ENCODE data around the gene ZNF789.
"Not testable (repeated sequence)": the region's sequence is repeated elsewhere in the genome, so short reads cannot be mapped to it uniquely, and the experiment has no call there.

The ZNF789 gene

DNA sequence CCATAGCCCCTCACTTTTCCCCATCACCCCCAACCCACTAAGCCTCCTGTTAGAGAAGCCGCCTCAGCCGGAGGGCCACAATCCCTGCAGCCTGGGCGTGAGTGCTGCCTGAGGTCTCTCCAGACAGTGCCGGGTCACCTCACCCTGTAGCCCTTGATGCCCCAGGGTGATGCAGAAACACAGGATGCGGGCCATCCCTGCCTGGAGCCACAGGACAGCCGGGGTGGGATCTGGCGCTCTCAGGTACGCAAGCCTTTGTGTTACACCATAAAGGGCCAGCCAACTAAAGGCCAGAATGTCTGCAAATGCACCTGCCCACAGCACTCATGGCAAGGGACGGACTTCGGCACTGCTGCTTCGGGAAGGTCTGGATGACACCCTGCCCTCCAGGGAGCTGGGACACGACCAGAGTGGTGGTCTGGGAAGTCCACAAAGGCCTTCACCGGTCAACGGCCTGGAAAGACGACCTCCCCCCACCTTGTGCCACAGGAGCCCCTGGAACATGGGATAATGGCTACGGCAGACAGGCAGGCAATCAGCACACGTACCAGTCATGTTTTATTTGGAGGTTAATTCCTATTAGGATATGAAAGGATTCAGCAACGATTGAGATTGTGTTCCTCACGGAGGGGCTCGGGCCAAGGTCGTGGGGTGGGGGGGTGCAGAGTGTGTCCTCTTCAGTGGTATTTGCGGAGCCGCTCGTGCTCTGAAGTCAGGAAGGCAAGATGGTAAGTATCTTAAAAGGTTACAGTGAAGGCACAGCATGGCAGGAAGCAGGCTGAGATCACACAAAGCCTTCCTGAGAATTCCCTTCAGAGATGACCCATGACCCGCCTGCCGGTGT, 14.8 kb upstream of the ZNF789 start:
- DNase-seq (ENCODE audit: low read depth in 2 of 2, low spot score in 1 of 2), result no peak

DNA sequence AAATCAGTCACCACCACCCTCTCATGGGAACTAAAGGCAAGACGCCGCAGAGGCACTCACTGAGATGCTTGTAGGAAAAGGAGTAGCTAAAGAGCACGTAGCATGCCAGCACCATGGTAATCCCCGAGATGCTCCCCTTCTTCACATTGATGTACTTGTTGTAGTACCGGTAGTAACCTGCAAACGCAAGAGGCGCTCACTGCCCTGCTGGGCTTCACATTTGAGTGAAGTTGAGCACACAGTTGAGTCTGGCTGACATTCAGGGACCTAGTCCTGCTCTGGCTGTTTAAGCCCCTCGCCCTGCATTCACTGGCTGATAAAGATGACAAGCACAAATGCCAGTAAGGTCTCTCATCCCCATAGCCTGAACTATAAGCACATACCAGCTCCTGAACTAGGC, 13.6 kb upstream of the ZNF789 start:
- no peak for DNase-seq (ENCODE audit: low read depth in 2 of 2, low spot score in 1 of 2)

DNA sequence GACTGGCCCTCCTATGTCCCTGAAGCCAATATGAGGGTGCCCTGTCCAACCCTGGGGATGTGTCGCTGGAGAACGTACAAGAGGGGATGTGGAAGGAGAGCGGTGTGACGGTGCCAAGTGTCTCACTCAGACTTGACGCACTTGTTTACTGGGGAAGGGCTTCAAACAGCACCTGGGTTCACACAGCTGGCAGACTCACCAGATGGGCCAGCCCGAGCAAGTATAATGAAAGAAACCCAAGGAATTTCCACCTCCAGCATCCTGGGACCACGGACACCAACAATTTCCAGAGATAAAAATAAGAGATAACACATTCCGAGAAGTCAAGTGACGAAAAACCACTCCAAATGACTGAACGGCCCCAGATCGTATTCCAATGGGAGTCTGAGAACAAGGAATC, 12.0 kb upstream of the ZNF789 start:
- no peak for DNase-seq (ENCODE audit: low read depth in 2 of 2, low spot score in 1 of 2)

DNA sequence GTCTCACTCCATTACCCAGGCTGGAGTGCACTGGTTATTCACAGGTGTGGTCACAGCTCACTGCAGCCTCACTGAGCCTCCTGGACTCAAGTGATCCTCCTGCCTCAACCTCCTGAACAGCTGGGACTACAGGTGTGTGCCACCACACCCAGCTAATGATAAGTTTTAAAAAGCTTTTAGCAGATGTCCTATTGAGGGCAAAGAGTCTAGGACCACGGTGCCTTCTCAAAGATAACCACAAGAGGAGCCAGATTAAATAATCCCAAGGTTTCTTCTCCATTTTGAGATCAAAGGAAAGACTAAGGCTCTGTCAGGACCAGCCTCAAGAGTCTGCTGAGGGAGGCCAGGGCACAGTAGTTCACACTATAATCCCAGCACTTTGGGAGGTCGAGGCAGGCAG, 11.5 kb upstream of the ZNF789 start:
- DNase-seq (ENCODE audit: low read depth in 2 of 2, low spot score in 1 of 2), result no peak

DNA sequence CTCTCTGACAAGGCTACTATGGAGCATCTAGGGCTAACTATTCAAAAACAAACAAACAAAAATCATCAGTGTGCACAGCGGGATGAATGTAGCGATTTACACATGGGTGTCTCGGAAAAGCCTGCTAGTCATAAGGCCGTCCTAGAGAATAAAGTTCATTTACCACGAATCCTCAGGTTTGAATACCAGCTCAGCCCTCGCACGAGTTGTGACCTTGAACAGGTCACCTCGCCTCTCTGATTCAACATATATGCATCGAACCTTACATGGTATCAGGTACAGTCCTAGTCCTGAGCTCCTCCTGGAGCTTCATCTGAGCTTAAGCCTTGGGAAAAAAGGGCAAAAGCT, 7.3 kb upstream of the ZNF789 start:
- DNase-seq (ENCODE audit: low read depth in 2 of 2, low spot score in 1 of 2), result no peak

DNA sequence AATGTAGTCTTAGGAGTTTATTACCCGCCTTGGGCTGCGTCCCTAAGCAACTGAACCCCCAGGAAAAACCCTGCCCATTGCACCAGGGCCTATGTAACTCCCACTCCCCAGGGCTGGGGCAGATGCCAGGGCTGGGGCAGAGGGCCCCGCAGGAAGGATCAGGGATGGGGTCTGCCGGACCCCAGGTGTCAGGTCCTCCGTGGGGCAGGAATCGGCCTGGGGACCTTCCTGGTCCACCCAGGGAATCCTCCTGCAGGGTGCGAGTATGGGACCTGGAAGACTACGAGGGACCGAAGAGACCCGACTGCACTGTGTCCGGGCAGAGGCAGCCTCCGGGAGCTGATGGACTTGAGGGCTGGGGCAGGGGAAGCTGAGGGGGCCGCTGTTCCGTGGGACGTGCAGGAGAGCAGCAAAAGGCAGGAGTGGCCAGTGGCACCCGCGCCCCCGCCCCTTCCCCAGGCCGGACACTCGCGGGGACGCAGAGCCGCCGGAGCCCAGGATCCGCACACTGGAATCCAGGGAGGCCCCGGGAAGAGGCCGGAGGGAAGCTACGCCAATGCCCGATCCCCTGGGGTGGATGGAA, 4.3 kb upstream of the ZNF789 start:
- DNase-seq (ENCODE audit: low read depth in 2 of 2, low spot score in 1 of 2), result no peak

DNA sequence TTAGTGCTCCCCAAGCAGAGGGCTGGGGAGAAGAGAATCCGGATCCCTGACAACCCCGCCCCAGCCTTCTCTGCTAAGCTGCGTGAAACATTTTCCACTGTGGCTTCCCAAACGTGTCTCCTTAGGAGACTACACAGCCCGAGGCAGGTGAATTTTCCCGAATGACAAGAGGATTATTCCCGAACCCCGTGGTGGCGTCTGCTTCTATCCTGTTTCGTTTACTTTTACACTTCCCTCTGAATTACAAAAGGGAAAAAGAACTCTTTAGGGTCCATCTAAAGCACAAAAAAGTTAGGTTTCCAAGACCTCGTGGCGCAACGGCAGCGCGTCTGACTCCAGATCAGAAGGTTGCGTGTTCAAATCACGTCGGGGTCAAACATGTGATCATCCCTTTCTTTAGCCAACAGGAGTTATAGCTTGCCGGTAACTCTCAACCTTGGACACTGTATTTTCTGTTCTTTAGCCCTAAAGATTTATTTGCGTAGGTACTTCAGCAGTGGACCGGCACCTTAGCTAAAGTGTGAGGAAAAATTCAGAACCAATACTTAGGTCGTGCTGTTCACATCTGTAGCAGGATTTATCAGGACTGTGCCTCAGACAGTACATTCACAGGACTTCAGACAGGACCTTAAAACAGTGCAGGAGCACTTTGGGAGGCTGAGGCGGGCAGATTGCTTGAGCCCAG, 3.2 kb upstream of the ZNF789 start:
- DNase-seq (ENCODE audit: low read depth in 2 of 2, low spot score in 1 of 2), result no peak

DNA sequence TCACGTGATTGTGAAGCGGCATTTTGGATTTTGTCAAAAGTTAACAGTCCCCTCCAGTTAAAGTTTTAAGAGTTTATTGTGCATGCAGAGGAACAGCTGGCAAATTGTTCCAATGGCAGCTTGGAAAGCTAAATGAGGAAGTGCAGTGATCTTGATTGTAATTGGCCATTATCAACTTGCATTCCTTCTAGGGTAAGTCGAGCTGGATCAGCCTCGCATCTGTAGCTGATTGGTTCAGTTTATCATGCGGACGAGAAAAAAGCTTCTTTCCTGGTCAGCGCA, 566 bp downstream of the ZNF789 start:
- DNase-seq (ENCODE audit: low read depth in 2 of 2, low spot score in 1 of 2), result no peak

DNA sequence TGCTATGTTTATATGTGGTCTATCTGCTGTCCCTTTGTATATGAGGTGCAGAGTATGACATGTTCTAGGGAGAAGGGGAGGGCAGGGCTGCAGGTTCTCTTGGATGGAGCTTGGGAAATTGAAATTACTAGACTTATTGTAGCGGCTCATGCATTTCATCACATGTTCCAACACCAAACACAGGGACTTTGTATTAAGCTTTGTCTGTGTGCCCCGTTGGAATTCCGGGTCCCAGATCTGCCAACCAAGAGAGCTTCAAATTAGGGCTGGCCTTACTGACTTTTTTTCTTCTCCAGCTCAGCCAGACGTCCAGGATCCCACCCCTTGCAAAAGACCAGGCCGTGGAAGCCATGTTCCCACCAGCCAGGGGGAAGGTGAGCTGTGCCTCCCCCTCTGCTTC, 3.4 kb downstream of the ZNF789 start:
- no peak for DNase-seq (ENCODE audit: low read depth in 2 of 2, low spot score in 1 of 2)

DNA sequence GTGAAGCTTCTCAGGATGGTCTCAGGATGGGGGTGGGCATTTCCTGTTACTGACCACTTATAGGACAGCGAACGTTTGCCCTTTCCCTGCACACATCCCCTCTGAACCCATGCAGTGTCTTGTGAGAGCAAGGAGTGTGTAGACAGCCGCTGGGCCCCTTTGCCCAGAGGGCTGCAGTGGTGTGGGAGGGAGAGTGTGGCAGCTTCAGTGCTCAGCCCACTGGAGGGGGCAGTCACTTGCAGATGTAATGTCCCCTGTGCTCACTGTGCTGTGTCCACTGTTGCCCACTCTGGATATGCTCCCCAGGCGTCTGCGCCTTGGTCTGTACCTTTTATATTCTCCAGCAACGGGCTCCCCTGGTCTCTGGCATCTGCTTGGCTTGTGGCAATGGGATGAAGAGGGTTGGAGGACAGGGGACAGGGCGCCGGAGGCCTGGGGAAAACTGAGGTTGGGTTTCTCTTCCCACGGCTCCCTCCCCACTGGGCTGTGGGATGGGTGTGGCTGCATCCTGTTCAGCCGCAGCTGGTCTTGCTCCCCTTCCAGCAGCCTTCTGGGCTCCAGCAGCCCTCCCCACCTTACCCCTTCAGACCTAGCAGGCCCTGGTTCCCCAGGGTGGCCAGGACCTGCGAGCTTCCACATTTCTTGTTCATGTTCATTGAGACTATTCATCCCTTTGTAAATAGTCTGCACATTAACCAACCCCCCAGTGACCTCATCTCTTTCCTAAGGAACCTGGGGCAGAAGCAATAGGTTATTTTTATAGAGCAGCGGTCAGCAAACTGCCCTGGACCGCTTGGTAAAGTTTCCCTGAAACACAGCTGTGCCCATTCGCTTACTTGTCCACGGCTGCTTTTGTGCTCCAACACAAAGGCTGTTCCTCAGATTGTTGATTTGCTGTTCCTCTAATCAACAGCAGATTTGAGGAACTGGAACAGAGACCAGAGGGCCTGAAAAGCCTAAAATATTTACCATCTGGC, 6.1 kb downstream of the ZNF789 start:
- DNase-seq (ENCODE audit: low read depth in 2 of 2, low spot score in 1 of 2), result no peak

DNA sequence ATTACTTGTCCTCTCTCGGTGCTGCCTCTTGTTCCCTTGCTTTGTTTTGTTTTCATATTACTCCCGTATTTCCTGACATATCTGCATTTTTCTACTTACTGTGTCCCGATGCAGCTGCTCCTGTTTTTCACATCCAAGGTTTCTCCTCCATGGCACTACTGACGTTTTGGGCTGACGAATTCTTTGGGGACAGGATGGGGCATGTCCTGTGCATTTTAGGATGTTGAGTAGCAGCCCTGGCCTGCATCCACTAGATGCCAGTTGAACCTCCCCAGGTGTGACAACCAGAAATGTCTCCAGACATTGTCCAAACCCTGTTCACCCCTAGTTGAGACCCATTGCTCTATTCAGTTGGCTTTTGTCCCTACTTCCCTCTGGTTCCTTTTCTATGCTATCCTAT, 12.4 kb downstream of the ZNF789 start:
- DNase-seq (ENCODE audit: low read depth in 2 of 2, low spot score in 1 of 2), result no peak

DNA sequence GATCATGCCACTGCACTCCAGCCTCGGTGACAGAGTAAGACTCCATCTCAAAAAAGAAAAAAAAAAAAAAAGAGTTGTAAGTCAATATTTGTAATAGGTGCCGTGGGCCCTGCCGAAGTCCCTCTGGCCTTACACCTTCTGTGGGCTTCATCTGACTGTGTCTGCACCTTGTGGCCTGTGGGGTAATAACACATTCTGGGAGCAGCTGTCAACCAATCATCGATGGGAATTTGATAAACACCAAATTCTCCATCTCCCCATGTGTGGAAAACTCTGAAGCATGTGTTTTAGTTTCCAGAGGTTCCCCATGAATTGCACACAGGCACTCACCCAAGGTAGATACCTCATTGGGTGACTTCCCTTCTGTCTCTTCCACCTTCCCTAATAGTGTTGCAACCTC, 16.5 kb downstream of the ZNF789 start:
- no peak for DNase-seq (ENCODE audit: low read depth in 2 of 2, low spot score in 1 of 2)

DNA sequence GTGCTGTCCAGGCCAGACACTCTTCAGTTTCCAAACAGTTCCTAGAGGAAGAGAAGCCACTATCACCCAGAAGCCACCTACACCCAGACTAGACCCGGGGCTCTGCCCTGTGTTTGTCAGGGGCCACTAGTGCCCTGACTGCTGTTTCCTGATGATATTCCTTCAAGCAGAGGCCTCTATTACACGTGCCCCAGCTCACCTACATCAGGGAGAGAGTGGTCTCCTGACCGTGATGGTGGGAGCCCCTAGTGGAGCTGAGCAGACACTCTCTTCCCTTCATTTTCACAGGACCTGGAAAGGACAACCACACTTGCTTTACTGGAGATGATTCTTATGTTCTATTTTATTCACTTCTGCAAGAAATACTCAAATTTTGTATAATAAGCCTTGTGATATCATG, 18.2 kb downstream of the ZNF789 start:
- DNase-seq (ENCODE audit: low read depth in 2 of 2, low spot score in 1 of 2), result no peak

DNA sequence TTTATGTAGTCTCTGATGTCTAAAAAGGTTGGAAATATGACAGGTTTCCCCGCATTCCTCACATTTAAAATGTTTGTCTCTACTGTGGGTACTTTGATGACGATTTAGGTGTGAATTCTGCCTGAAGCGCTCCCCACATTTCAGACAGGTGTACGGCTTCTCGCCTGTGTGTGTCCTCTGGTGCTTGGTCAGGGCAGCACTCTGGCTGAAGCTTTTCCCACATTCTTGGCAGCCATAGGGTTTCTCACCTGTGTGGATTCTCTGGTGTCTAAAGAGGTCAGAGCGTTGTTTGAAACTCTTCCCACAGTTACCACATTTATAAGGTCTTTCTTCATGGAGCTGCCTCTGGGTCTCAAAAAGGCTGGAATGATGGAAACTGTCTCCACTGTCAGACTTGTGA, 21.1 kb downstream of the ZNF789 start:
- DNase-seq (ENCODE audit: low read depth in 2 of 2, low spot score in 1 of 2), result no peak

DNA sequence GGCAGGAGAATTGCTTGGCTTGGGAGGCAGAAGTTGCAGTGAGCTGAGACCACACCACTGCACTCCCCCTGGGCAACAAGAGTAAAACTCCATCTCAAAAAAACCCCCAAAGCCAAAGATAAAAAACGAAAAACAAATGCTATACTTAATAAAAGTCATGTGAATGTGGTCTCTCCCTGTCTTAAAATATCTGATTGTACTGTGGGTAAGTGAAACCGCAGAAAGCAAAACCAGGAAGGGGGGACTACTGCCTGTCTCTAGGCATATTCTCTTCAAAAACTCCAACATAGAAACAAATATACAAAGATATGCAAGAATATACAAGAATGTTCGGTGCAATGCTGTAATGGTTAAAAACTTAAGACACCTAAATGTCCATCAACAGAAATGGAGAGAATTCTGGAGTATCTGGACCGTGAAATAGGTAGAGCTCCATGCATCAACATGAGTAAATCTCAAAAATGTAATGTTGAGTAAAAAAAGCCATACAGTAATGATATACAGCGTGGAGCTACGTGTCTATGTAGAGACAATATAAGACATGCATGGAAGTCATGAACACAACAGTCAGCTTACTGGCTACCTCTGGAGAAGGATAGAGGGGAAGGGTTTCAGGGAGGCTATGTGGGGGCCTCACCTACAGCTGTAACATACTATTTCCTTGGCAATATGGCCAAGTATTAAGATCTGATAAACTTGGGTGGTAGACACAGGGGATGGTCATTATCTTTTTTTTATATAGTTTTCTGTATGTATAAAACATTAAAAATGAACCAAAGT, 25.3 kb downstream of the ZNF789 start:
- DNase-seq (ENCODE audit: low read depth in 2 of 2, low spot score in 1 of 2), result no peak

DNA sequence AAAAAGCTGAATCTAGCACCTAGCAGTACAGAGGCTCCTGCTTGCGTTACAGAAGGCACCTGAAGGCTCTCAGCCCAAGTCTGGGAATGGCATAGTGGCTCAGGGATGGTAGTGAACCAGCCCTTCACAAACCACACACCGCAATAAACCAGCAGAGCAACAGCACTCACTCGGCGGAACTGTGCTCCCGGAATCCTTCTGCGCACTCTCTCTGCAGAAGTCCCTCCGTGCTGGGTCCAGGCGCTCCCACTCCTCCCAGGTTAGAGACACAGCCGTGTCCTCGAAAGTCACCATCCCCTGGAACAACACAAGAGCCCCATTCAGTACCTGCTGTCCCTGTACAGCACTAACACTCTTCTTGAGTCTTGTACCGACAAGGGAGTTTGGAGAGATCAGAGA, 25.9 kb downstream of the ZNF789 start:
- no peak for DNase-seq (ENCODE audit: low read depth in 2 of 2, low spot score in 1 of 2)

DNA sequence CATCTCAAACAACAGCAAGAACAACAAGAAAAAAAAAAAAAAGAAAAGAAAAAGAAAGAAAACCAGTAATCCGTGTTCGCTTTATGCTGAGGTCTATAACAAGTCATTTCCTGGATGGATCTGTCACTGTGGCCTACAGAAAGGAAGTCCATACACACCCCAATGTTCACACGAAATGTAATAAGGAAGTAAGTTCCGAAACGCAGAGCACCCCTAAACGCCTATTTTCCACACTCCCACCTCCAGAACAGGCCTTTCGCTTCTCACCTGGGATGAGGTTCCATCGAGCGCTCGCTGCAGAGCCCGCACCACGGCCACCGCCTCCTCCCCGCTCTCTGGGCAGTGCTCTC, 26.7 kb downstream of the ZNF789 start:
- no peak for DNase-seq (ENCODE audit: low read depth in 2 of 2, low spot score in 1 of 2)

DNA sequence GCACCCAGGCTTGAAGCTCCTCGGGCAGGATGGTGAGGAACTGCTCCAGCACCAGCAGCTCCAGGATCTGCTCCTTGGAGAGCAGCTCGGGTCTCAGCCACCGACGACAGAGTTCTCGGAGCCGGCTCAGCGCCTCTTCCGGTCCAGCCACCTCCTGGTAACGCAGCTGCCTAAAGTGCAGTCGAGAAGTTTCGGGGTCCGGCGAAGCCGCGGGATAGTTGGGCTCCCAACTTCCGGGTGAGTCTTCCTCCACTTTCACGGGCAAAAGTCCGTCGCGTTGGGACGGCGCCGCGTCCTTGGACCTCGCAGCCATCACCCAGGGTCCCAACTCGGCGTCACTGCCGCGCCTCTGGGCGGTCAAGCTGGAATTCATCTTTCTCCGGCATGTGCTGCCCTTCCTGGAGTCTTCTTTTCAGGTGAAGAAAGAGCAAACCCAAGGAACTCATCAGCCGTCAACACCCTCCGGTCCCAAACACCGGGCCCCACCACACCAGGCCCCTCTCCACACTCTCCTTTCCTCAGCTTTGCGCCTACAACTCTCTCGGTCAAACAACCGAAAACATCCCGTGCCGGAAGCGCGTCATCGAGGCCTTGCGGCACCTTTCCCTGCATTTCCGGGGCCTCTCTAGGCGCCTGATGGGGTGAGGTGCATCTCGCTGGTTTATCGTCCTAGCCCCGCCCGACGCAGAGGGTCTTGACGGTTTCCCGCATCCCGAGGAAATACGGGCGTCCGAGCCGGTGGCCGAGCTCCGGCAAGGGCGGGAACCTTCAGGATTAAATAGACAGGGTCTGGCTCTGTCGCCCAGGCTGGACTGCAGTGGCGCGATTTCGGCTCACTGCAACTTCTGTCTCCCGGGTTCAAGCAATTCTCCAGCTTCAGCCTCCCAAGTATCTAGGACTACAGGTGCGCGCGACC, 27.3 kb downstream of the ZNF789 start, which contains the start of gene ZNF394:
ZNF394 (minus strand) TSS at position 561 of the 916 bp plus-strand sequence; CDS start at position 373, 188 bp downstream.
- peak; percentile 73 to 75 for DNase-seq (ENCODE audit: low read depth in 2 of 2, low spot score in 1 of 2)

DNA sequence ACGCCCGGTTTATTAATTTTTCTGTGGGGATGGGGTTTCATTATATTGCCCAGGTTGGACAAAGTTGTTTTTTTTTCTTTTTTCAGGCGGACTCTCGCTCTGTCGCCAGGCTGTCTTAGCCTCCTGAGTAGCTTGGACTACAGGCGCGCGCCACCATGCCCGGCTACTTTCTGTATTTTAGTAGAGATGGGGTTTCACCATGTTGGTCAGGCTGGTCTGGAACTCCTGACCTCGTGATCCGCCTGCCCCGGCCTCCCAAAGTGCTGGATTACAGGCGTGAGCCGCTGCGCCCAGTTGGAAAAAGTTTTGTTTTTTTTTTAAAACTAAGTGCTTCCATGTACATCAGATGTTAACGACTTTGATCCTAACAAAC, 27.9 kb downstream of the ZNF789 start:
- DNase-seq (ENCODE audit: low read depth in 2 of 2, low spot score in 1 of 2), result no peak

DNA sequence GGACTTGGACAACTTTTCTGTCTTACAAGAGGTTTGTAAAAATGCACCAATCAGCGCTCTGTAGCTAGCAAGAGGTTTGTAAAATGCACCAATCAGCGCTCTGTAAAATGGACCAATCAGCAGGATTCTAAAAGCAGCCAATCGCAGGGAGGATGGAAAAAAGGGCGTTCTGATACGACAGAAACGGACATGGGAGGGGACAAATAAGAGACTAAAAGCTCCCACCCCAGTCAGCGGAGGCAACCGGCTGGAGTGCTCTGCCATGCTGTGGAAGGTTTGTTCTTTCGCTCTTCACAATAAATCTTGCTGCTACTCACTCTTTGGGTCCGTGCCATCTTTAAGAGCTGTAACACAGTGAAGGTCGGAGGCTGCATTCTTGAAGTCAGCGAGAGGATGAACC, 28.5 kb downstream of the ZNF789 start:
- not testable (repeated sequence) for DNase-seq (ENCODE audit: low read depth in 2 of 2, low spot score in 1 of 2)
